Loucy (cell line): ENCODE results near the gene SDK2.
A peak's percentile ranks its signal among the peaks of the same experiment; 100 is the strongest.

Experiments used
- H2AFZ ChIP-seq: fragments of 200-600 bp; sonication (generic); 2 replicates; pipeline ENCODE4 v1.6.0; 2016; ENCODE audit warnings: antibody characterized with exemption, mild to moderate bottlenecking, low read length, moderate library complexity
- H3F3A ChIP-seq: fragments of 200-600 bp; 2 replicates; pipeline ENCODE4 v1.6.0; 2016; ENCODE audit warnings: antibody characterized with exemption, low read depth, mild to moderate bottlenecking
- H3K27me3 ChIP-seq: fragments of 200-600 bp; sonication (generic); 2 replicates; pipeline ENCODE4 v1.6.1; 2014; ENCODE audit warnings: low read length, mild to moderate bottlenecking; ENCODE audit not compliant: insufficient read depth, poor library complexity, severe bottlenecking
- H3K36me3 ChIP-seq: fragments of 200-600 bp; sonication (generic); 2 replicates; pipeline ENCODE4 v1.6.1; 2016; ENCODE audit warnings: low read length; ENCODE audit not compliant: insufficient read depth
- H3K4me1 ChIP-seq: fragments of 200-600 bp; sonication (generic); 2 replicates; pipeline ENCODE4 v1.5.1; 2014; ENCODE audit warnings: low read length, mild to moderate bottlenecking; ENCODE audit not compliant: insufficient read depth, poor library complexity, severe bottlenecking
- H3K4me2 ChIP-seq: fragments of 200-600 bp; sonication (generic); 2 replicates; pipeline ENCODE4 v1.6.0; 2014; ENCODE audit warnings: antibody characterized with exemption, low read length, low read depth, mild to moderate bottlenecking; ENCODE audit not compliant: poor library complexity, severe bottlenecking
- H3K4me3 ChIP-seq: fragments of 200-600 bp; sonication (generic); 2 replicates; pipeline ENCODE4 v1.5.1; 2014; ENCODE audit warnings: low read length, mild to moderate bottlenecking, mixed read lengths; ENCODE audit not compliant: poor library complexity, severe bottlenecking
- H3K79me2 ChIP-seq: fragments of 200-600 bp; sonication (generic); 2 replicates; pipeline ENCODE4 v1.6.1; 2014; ENCODE audit warnings: low read length; ENCODE audit not compliant: insufficient read depth
- H3K9ac ChIP-seq: fragments of 200-600 bp; sonication (generic); 2 replicates; pipeline ENCODE4 v1.6.0; 2014; ENCODE audit warnings: mild to moderate bottlenecking, low read depth, low read length, moderate library complexity; ENCODE audit not compliant: poor library complexity, severe bottlenecking
- H3K9me2 ChIP-seq: fragments of 200-600 bp; sonication (generic); replicated peaks from 2 replicates; pipeline ENCODE4 v1.6.1; 2016; ENCODE audit warnings: low read depth, low read length, mixed read lengths
- H3K9me3 ChIP-seq: fragments of 200-600 bp; sonication (generic); 2 replicates; pipeline ENCODE4 v1.6.1; 2014; ENCODE audit warnings: mild to moderate bottlenecking, antibody characterized with exemption, low read length, low read depth; ENCODE audit not compliant: insufficient read depth
- H4K20me1 ChIP-seq: fragments of 200-600 bp; sonication (generic); 2 replicates; pipeline ENCODE4 v1.6.0; 2014; ENCODE audit warnings: antibody characterized with exemption, low read length, mild to moderate bottlenecking; ENCODE audit not compliant: insufficient read depth, poor library complexity, severe bottlenecking
- CTCF ChIP-seq: fragments of 200-600 bp; sonication (generic); conservative IDR thresholded peaks from 2 replicates; pipeline ENCODE4 v1.5.1; 2014; ENCODE audit warnings: mild to moderate bottlenecking, antibody characterized with exemption, low read length
- EZH2phosphoT487 ChIP-seq: fragments of 200-600 bp; IDR thresholded peaks from 2 replicates; pipeline ENCODE4 v1.6.1; 2018; ENCODE audit warnings: antibody characterized with exemption, mild to moderate bottlenecking, moderate library complexity, borderline replicate concordance

The SDK2 gene

GRCh38 chr17:73586275-73586832 is 57.9 kb downstream of the SDK2 start:
- Histone ChIP-seq H3K79me2 (peaks cover 69% of the 10 kb centered on the region; the same call in 1 of the 2 replicates), H2AFZ (no peak overlapping the region), H3K36me3 (no peaks in the 10 kb centered on the region), H3F3A (no peaks in the 10 kb centered on the region), H3K9ac (no peak overlapping the region), H3K4me2 (no peak overlapping the region), H3K27me3 (no peaks in the 10 kb centered on the region), H3K4me1 (peaks cover 86% of the 10 kb centered on the region), H4K20me1 (no peaks in the 10 kb centered on the region), H3K9me3 (no peaks in the 10 kb centered on the region), H3K4me3 (no peak overlapping the region), H3K9me2 (no peaks in the 10 kb centered on the region)
- TF ChIP-seq EZH2phosphoT487 (no peak), CTCF (no peak)

- H3K9ac ChIP-seq, result no peak overlapping the region
- no peaks in the 10 kb centered on the region for H4K20me1 ChIP-seq
- peaks cover 80% of the 10 kb centered on the region for H3K4me1 ChIP-seq
- H3K9me3 ChIP-seq, result no peaks in the 10 kb centered on the region
- H3K79me2 ChIP-seq, result peaks cover 74% of the 10 kb centered on the region; the same call in 1 of the 2 replicates
- TF ChIP-seq CTCF (peak; percentile 63), EZH2phosphoT487 (no peak)
- no peaks in the 10 kb centered on the region for H3F3A ChIP-seq
- H3K27me3 ChIP-seq, result no peaks in the 10 kb centered on the region
- no peak overlapping the region for H3K4me3 ChIP-seq
- H3K4me2 ChIP-seq, result no peak overlapping the region
- no peaks in the 10 kb centered on the region for H3K36me3 ChIP-seq
- no peaks in the 10 kb centered on the region for H3K9me2 ChIP-seq
- no peak overlapping the region for H2AFZ ChIP-seq
Observed at GRCh38 chr17:73585583-73585982, 58.7 kb downstream of the SDK2 start.

- Histone ChIP-seq H3K36me3 (no peaks in the 10 kb centered on the region; the same call in 1 of the 2 replicates), H3K4me1 (peaks cover 74% of the 10 kb centered on the region), H3K9ac (no peak overlapping the region), H3F3A (no peaks in the 10 kb centered on the region), H2AFZ (no peak overlapping the region), H3K79me2 (peaks cover 75% of the 10 kb centered on the region; the same call in 1 of the 2 replicates), H3K4me3 (no peak overlapping the region), H3K9me2 (no peaks in the 10 kb centered on the region), H4K20me1 (no peaks in the 10 kb centered on the region), H3K9me3 (no peaks in the 10 kb centered on the region), H3K27me3 (no peaks in the 10 kb centered on the region), H3K4me2 (no peak overlapping the region)
- TF ChIP-seq CTCF (no peak), EZH2phosphoT487 (no peak)
Observed at GRCh38 chr17:73584987-73585386, 59.3 kb downstream of the SDK2 start.
